ENCODE results near the gene GNA14.
"Not testable (repeated sequence)": the region's sequence is repeated elsewhere in the genome, so short reads cannot be mapped to it uniquely, and the experiment has no call there.

GNA14 gene

GRCh38 chr9:77399964-77400363, 248.2 kb downstream of the GNA14 start:
- no peak for TF ChIP-seq CTCF (IDR thresholded peaks at IDR 0.05; ENCODE audit: low read length, missing control alignments)
- no peak for DNase-seq (ENCODE audit: low read depth)
- H3K4me3 ChIP-seq (replicated peaks; ENCODE audit: low read depth, low read length), result no peak overlapping the region

- H3K4me3 ChIP-seq (replicated peaks; ENCODE audit: low read depth, low read length), result not testable (repeated sequence)
Observed at GRCh38 chr9:77398581-77398980, 249.5 kb downstream of the GNA14 start.

GRCh38 chr9:77392328-77392727, 255.8 kb downstream of the GNA14 start:
- DNase-seq (ENCODE audit: low read depth), result no peak
- TF ChIP-seq CTCF (IDR thresholded peaks at IDR 0.05; ENCODE audit: low read length, missing control alignments), result no peak
- H3K4me3 ChIP-seq (replicated peaks; ENCODE audit: low read depth, low read length), result no peak overlapping the region

More at GRCh38 chr9:77398581-77398980, 249.5 kb downstream of the GNA14 start:
- not testable (repeated sequence) for DNase-seq (ENCODE audit: low read depth)

- no peak overlapping the region for H3K4me3 ChIP-seq (replicated peaks; ENCODE audit: low read depth, low read length)
- no peak for DNase-seq (ENCODE audit: low read depth)
- no peak for TF ChIP-seq CTCF (IDR thresholded peaks at IDR 0.05; ENCODE audit: low read length, missing control alignments)
Observed at GRCh38 chr9:77391834-77392233, 256.3 kb downstream of the GNA14 start.

- DNase-seq (ENCODE audit: low read depth), result peak; percentile 23
- H3K4me3 ChIP-seq (replicated peaks; ENCODE audit: low read depth, low read length), result no peak overlapping the region
- TF ChIP-seq CTCF (IDR thresholded peaks at IDR 0.05; ENCODE audit: low read length, missing control alignments), result no peak
Observed at GRCh38 chr9:77386187-77386586, 261.9 kb downstream of the GNA14 start.

- DNase-seq (ENCODE audit: low read depth), result peak; percentile 43
- TF ChIP-seq CTCF (IDR thresholded peaks at IDR 0.05; ENCODE audit: low read length, missing control alignments), result no peak
- H3K4me3 ChIP-seq (replicated peaks; ENCODE audit: low read depth, low read length), result no peak overlapping the region
Observed at GRCh38 chr9:77384406-77384805, 263.7 kb downstream of the GNA14 start.

DNA sequence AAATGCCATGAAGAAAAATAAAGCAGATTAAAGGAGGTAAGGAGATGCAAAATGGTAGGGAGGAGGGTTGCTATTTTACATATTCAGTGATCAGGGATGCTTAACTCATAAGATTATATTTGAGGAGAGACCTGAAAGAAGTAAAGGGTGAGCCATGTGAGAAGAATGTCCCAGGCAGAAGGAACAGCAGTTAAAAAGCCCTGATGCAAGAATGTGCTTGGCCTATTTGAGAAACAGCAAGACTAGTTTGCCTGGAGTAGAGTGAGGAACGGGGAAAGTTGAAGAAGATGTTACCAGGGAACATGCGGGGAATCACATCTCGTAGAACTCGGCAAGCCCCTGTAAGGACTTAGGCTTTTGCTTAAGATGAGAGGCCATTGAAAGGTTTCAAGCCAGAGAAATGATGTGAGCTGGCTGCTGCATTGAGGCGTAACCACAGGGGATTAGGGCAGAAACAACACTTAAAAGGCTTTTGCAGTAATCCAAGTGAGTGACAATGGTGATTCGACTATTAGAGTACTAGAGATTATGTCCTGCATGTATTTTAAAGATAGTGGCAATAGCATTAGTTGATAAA, 272.1 kb downstream of the GNA14 start:
- no peak for TF ChIP-seq CTCF (IDR thresholded peaks at IDR 0.05; ENCODE audit: low read length, missing control alignments)
- DNase-seq (ENCODE audit: low read depth), result peak; percentile 11
- no peak overlapping the region for H3K4me3 ChIP-seq (replicated peaks; ENCODE audit: low read depth, low read length)

Data from fibroblast of pulmonary artery (primary cell).